HG03442 (cell line): ENCODE results near the gene PRKG1.

Experiments
- ATAC-seq: cut with Tn5 transposase; IDR thresholded peaks from one replicate; pipeline ENCODE4 v1.9.1; 2021; ENCODE audit warnings: mild to moderate bottlenecking, moderate library complexity; ENCODE audit not compliant: unreplicated experiment

The PRKG1 gene

GRCh38 chr10:51215951-51216834, 141.9 kb downstream of the PRKG1 start:
- ATAC-seq = no peak

DNA sequence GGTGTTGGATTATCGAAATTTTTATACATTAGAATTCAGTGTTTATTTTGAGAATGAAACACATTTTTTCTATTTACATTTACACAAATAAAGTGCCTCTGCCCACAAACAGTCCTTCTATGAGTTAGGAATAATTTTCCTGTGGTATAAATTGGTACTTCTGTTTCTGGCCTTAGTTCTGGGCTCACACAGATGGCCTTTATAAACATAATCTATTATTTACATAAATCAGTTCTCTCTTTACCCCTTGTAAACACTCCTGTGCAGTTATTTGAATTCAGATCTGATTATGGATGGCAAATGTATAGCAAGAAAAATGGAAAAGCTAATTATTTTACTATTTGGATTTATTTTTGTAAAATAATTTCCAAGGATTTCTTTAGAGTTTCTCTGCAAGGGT, 143.2 kb downstream of the PRKG1 start:
- ATAC-seq = no peak

GRCh38 chr10:51224671-51225161, 150.4 kb downstream of the PRKG1 start:
- no peak for ATAC-seq

GRCh38 chr10:51227897-51228713, 153.8 kb downstream of the PRKG1 start:
- no peak for ATAC-seq

GRCh38 chr10:51228714-51229100, 154.4 kb downstream of the PRKG1 start:
- ATAC-seq = no peak

DNA sequence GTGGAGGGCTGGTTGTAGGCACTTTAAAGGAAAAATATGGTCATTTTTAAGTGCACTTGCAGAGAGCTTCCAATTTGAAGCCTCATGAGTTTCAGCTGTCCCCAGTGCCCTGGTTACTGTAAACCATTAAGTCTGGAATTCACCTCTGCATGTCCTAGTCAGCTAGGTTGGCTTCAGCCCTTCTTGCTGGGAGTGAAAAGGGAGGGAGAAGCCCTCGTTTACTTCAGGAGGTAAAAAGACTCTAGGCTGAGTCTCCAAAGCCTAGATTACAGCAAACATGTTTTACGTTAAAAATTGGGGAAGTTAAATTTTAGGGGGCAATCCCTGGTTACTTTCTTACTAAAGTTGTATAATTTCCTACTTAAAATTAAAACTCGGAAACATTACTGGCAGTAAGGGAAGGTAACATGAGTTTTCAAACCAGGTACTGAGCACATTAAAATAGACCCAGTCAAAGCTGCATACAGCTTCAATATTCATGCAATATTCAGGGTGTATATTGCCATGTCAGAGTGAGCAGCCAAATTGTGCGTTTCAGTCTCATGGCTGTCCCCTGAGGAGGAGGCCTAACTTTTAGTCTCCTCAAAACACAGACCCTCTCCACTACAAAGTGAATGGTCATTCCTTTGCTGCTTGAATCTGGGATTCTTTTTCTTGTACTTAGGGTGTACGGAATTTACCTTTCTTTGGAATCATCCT, 156.7 kb downstream of the PRKG1 start:
- ATAC-seq = no peak

DNA sequence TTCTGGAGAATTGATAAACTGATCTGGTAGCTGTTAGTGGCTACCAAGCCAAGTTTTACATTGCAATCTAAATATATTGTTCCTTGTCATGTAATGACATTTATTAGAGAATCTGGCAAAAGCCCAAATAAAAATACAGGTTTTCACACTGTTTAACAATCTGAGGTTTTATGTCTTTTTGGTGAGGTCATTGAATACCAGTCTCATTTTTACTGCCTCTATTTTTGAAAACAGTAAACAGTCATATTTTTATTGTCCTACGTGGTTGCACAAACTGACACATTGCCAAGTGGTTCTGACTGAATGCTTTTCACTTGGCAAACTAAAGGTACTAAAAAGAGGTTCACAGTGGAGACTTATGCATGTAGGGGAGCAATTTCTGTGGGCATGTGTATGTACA, 157.5 kb downstream of the PRKG1 start:
- ATAC-seq = no peak

DNA sequence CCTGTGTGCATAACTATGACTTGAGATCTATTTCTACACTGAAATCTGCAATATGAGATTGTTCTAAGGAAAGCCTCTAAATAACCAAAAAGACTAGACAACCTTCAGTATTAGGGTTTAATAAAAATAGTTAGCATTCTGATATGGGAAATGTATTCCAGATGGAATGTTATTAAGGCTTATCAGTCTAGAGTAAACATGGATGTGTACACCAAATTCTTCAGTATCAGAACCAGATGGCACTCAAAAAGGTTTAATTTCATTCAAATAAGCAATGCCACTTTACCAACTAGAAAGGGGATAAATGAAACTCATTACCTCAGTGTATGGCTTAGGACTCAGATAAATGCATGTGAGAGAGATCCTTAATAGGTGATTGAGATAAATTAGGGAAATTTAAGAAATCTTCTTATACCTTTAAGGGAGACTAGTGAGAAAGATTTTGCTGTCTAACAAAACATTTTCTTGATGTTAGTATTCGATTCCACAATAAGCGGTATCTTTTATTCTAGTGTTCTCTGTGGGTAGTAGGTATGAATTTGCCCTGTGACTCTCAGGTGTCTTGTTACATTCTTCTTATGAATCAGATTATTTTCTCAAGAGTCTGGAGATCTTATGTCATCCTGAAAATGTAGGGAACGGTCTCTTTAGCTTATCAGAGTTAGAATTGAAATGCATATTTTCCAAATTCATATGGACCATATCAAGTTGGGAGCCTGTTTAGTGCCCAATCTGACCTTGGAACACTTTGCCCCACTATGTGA, 159.2 kb downstream of the PRKG1 start:
- ATAC-seq = no peak

- ATAC-seq = no peak
These were observed 161.6 kb downstream of the PRKG1 start for GRCh38 chr10:51235865-51236264.

GRCh38 chr10:51239006-51239405, 164.7 kb downstream of the PRKG1 start:
- no peak for ATAC-seq

- no peak for ATAC-seq
These were observed 167.2 kb downstream of the PRKG1 start for GRCh38 chr10:51241461-51241860.

- no peak for ATAC-seq
These were observed 168.1 kb downstream of the PRKG1 start for GRCh38 chr10:51242393-51242792.

DNA sequence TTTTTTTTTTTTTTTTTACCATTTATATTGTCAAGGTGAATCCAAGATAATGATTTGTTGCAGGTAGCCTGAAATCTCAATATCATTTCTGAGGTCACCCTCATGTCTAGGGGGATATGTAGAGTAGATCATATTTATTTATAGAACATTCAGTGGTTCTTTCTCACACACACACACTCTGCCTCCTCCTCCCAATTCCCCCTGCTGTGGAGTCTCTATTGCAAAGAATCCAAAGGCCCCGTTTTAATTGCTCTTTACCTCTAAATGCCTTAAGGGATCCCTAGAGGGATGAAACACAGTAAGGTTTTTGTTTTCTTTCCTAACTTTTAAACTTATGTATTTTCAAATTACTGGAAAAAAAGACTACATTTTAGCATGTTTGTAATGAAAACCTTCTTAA, 170.0 kb downstream of the PRKG1 start:
- no peak for ATAC-seq

DNA sequence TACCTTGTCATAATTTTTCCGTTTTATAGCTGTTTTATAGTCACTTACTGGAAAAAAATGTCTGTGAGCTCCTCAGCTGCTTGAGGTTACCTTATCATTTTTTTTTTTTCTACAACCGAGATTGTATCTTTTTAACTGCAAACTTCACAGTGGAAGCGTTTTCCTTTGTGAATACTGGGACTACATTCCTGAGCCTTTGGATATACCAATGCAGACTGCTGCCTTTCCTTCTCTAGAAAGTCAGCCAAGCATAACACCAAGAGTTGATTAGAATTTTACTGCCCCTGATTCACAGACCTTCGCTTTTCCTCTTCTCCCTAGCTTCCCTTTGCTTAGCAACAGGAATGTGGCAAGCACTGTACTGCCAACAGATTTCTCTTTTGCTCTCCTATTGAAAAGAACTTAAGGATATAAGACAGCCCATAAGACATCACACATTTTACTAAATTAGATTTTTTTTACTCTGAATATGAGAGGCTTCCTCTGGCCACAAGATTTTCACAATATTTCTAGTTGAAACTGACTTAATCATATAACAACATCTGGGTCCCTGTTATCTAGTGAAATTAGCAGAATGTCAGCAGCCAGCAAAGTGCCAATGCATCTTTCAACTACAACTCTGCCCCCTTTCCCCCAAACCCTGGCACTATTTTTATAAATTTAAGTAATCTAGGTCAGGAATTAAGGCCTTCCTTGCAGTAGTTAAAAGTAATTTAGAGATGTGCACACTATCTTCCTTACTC, 170.6 kb downstream of the PRKG1 start:
- no peak for ATAC-seq

DNA sequence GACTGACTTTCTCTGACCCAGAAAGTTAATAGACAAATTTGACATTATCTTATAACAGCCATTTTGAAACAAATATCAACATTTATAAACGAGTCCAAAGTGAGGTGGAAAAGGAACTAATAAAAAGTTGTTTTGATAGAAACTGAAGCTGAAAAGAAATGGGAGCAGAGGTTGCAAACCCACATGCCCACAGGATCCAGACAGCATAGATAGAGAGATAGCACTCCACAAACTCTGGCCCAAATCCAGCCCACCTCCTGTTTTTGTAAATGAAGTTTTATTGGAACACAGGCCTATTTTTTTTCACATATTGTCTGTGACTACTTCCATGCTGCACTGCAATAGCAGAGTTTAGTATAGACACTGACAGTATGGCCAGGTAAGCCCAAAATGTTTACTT, 171.9 kb downstream of the PRKG1 start:
- no peak for ATAC-seq

DNA sequence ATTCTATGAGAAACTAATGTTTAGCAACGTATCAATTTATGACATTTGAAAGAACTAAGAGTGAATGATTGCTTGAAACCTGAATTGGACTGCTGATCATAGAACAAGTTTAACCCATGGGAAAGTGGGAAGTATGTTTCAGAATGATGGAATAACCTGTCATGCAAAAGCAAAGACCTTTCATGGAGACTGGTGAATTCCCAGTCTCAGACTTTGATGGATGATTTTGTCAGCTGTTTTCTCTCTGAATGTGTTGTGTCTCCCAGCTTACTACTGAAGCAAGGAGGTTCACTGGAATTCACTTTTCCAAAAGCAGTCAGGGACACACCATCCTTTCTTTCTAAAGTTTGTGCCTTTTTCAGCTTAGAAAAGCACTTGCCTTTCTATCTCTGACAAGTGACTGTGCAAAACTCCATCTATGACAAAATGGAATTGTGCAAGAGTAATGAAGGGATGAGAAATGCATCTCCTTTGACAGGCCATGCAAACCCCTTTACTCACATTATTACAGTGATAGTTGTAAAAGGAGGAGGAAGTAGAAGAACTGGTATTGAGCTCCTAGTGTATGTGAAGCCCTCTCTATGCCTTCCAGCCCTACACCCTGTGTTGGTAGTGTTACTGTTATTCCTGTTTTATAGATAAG, 176.1 kb downstream of the PRKG1 start:
- ATAC-seq = no peak

DNA sequence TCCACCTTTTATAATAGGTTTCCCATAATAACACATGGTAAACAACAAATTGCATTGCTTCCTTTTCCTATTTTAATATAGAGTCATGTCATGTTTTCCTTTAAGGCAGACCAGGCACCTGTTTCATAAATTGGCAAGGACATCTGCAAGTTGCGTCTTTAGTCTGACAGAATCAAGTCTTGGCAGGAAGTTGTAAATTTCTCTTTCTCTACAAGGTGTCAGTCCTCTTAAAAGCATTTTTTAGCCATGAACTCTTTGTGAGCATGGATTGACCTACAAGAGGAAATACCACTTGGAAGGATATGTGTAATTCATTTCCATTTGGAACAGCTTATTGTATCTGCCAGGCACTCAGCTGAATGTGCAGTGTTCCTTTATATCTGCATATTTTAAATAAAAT, 176.8 kb downstream of the PRKG1 start:
- no peak for ATAC-seq

GRCh38 chr10:51255381-51255780, 181.1 kb downstream of the PRKG1 start:
- no peak for ATAC-seq

GRCh38 chr10:51257511-51258248, 183.4 kb downstream of the PRKG1 start:
- ATAC-seq = no peak
